GM21381 (cell line): ENCODE results near the gene SLC38A6.

ENCODE experiments used
- ATAC-seq: cut with Tn5 transposase; IDR thresholded peaks from one replicate; pipeline ENCODE4 v1.9.1; 2021; ENCODE audit warnings: mild to moderate bottlenecking, moderate library complexity; ENCODE audit not compliant: unreplicated experiment

SLC38A6 gene

GRCh38 chr14:61101803-61102548 lies 120.9 kb downstream of the SLC38A6 start:
- ATAC-seq = no peak
